ENCODE data around the gene ADGRE2.

Gene ADGRE2

GRCh38 chr19:14817052-14817451 is 38.7 kb upstream of the ADGRE2 start:
- H3K27me3 ChIP-seq (ENCODE audit: control insufficient read depth, low read length) = no peaks in the 10 kb centered on the region

GRCh38 chr19:14814982-14815652 is 36.8 kb upstream of the ADGRE2 start:
- TF ChIP-seq EZH2phosphoT487 (IDR thresholded peaks at IDR 0.05; ENCODE audit: borderline replicate concordance, low read length) (no peak), CTCF (IDR thresholded peaks at IDR 0.05; ENCODE audit: low read depth, low read length, poor library complexity, severe bottlenecking) (no peak)
- Histone ChIP-seq H4K20me1 (ENCODE audit: control insufficient read depth, insufficient read depth, low read depth, low read length) (no peaks in the 10 kb centered on the region), H3K4me2 (ENCODE audit: low read length) (no peak overlapping the region), H3K36me3 (ENCODE audit: control insufficient read depth, low read length) (no peaks in the 10 kb centered on the region), H3K27me3 (ENCODE audit: control insufficient read depth, low read length) (no peaks in the 10 kb centered on the region), H3K79me2 (ENCODE audit: control insufficient read depth, low read length) (no peaks in the 10 kb centered on the region), H3K4me3 (ENCODE audit: low read length) (no peak overlapping the region), H3K4me1 (ENCODE audit: control insufficient read depth, low read length) (no peaks in the 10 kb centered on the region), H3K27ac (ENCODE audit: low read depth, low read length) (no peak overlapping the region), H3F3A (ENCODE audit: control insufficient read depth, insufficient read depth) (no peaks in the 10 kb centered on the region), H3K9me2 (replicated peaks; ENCODE audit: control insufficient read depth, low read length) (no peaks in the 10 kb centered on the region), H3K9me3 (ENCODE audit: control insufficient read depth, insufficient read depth, low read length) (no peaks in the 10 kb centered on the region)

More at GRCh38 chr19:14817052-14817451, 38.7 kb upstream of the ADGRE2 start:
- H3K4me1 ChIP-seq (ENCODE audit: control insufficient read depth, low read length) = no peaks in the 10 kb centered on the region
- no peaks in the 10 kb centered on the region for H3K9me3 ChIP-seq (ENCODE audit: control insufficient read depth, insufficient read depth, low read length)
- H3K79me2 ChIP-seq (ENCODE audit: control insufficient read depth, low read length) = no peaks in the 10 kb centered on the region
- no peak overlapping the region for H3K4me2 ChIP-seq (ENCODE audit: low read length)
- TF ChIP-seq EZH2phosphoT487 (IDR thresholded peaks at IDR 0.05; ENCODE audit: borderline replicate concordance, low read length) (no peak), CTCF (IDR thresholded peaks at IDR 0.05; ENCODE audit: low read depth, low read length, poor library complexity, severe bottlenecking) (no peak)
- no peaks in the 10 kb centered on the region for H3K36me3 ChIP-seq (ENCODE audit: control insufficient read depth, low read length)
- H3K9me2 ChIP-seq (replicated peaks; ENCODE audit: control insufficient read depth, low read length) = no peaks in the 10 kb centered on the region
- no peaks in the 10 kb centered on the region for H4K20me1 ChIP-seq (ENCODE audit: control insufficient read depth, insufficient read depth, low read depth, low read length)
- H3K27ac ChIP-seq (ENCODE audit: low read depth, low read length) = no peak overlapping the region
- H3F3A ChIP-seq (ENCODE audit: control insufficient read depth, insufficient read depth) = no peaks in the 10 kb centered on the region
- H3K4me3 ChIP-seq (ENCODE audit: low read length) = no peak overlapping the region

GRCh38 chr19:14809272-14810057 is 31.1 kb upstream of the ADGRE2 start:
- Histone ChIP-seq H3K4me3 (ENCODE audit: low read length) (no peak overlapping the region), H3K79me2 (ENCODE audit: control insufficient read depth, low read length) (no peaks in the 10 kb centered on the region), H3K27ac (ENCODE audit: low read depth, low read length) (no peak overlapping the region), H3K4me2 (ENCODE audit: low read length) (no peak overlapping the region), H3K9me3 (ENCODE audit: control insufficient read depth, insufficient read depth, low read length) (no peaks in the 10 kb centered on the region), H3K4me1 (ENCODE audit: control insufficient read depth, low read length) (no peaks in the 10 kb centered on the region), H3K9me2 (replicated peaks; ENCODE audit: control insufficient read depth, low read length) (no peaks in the 10 kb centered on the region), H3K27me3 (ENCODE audit: control insufficient read depth, low read length) (no peaks in the 10 kb centered on the region), H3K36me3 (ENCODE audit: control insufficient read depth, low read length) (no peaks in the 10 kb centered on the region), H3F3A (ENCODE audit: control insufficient read depth, insufficient read depth) (no peaks in the 10 kb centered on the region), H4K20me1 (ENCODE audit: control insufficient read depth, insufficient read depth, low read depth, low read length) (no peaks in the 10 kb centered on the region)
- TF ChIP-seq EZH2phosphoT487 (IDR thresholded peaks at IDR 0.05; ENCODE audit: borderline replicate concordance, low read length) (no peak), CTCF (IDR thresholded peaks at IDR 0.05; ENCODE audit: low read depth, low read length, poor library complexity, severe bottlenecking) (no peak)

All from DOHH2 (cell line).